Measurements from ENCODE around the gene DSC3.

- TF ChIP-seq CTCF (IDR thresholded peaks at IDR 0.05), result no peak
- TF ChIP-seq POLR2A (IDR thresholded peaks at IDR 0.05), result no peak
- TF ChIP-seq POLR2AphosphoS5 (IDR thresholded peaks at IDR 0.05), result no peak
Measured at GRCh38 chr18:31015715-31016434, 26.7 kb downstream of the DSC3 start.
